Activated CD8-positive, alpha-beta T cell treated with anti-CD3 and anti-CD28 coated beads, Interleukin-2, amount 10 ng/mL, durations not matched to agents 7 days and 5 days (primary cell): ENCODE results near the gene MYO1F. TPM values are rescaled to one million over a fixed set of nuclear protein-coding genes. Genes with fewer than 3 reads are reported as not detected.

Experiments used
- ATAC-seq: fragments of 150-1000 bp; cut with Tn5 transposase; one replicate; pipeline ENCODE4 v1.10.0; 2021; ENCODE audit warnings: moderate library complexity
- CTCF ChIA-PET: fragments of 350-600 bp; sonication (Branson Sonifier 250); formaldehyde crosslinking; loops from one replicate; lab custom pipeline; 2021; ENCODE audit warnings: antibody characterized with exemption; lab: Charles Lee
- POLR2A ChIA-PET: fragments of 350-600 bp; sonication (Branson Sonifier 250); formaldehyde crosslinking; loops from one replicate; lab custom pipeline; 2021; ENCODE audit warnings: antibody characterized with exemption; lab: Charles Lee
- DNase-seq: peaks from one replicate; pipeline ENCODE4 v3.0.0-alpha.2; 2020
- H3K27ac Mint-ChIP-seq: one replicate; pipeline ENCODE4 v1.8.0; 2021; ENCODE audit warnings: mild to moderate bottlenecking, mixed read lengths
- H3K27me3 Mint-ChIP-seq: one replicate; pipeline ENCODE4 v1.8.0; 2021; ENCODE audit warnings: low read depth, mixed read lengths
- H3K36me3 Mint-ChIP-seq: one replicate; pipeline ENCODE4 v1.8.0; 2021; ENCODE audit warnings: low read depth, mixed read lengths
- H3K4me1 Mint-ChIP-seq: one replicate; pipeline ENCODE4 v1.8.0; 2021; ENCODE audit warnings: low read depth, mixed read lengths
- H3K4me3 Mint-ChIP-seq: one replicate; pipeline ENCODE4 v1.8.0; 2021; ENCODE audit warnings: mild to moderate bottlenecking, mixed read lengths
- H3K9me3 Mint-ChIP-seq: one replicate; pipeline ENCODE4 v1.8.0; 2022; ENCODE audit warnings: mixed read lengths; ENCODE audit not compliant: insufficient read depth
- total RNA-seq, 2 experiments: library from RNA; stranded (reverse); gene quantifications; one replicate each; pipeline ENCODE4 v1.2.3, GENCODE V29; 2021

Gene MYO1F
- total RNA-seq, 2 experiments from 2014 or later, result 254 to 266 TPM

DNA sequence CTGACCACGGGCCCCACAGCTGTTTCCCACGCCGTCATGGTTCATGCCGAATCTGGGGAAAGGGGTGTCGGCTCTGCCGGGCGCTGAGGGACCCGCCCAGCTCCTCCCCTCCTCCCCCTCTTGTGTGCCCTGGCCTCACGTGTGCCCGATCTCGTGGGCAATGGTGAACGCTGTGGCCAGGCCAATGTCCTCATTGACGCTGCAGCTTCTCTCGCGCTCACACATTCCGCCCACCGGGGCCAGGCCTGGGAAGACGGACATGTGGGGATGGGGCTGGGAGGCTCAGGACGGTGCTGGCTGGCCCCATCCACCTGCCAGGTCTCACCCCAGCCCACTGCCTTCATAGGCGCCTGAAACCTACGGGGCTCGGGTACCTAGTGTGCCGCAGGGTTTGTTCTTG is 18.9 kb upstream of the MYO1F start:
- POLR2A ChIA-PET, result interaction anchor here (0.5 kb wide), 1 partner anchor 211 kb away, joined by 4 read pairs; no protein-coding TSS in a partner anchor
- Mint-ChIP-seq H3K27ac (no peak overlapping the region), H3K9me3 (peaks cover 13% of the 10 kb centered on the region), H3K36me3 (peaks cover 12% of the 10 kb centered on the region), H3K27me3 (peaks cover 6% of the 10 kb centered on the region), H3K4me3 (no peak overlapping the region), H3K4me1 (peaks cover 10% of the 10 kb centered on the region)
- DNase-seq (no peak), ATAC-seq (no peak)
- CTCF ChIA-PET, result interaction anchor here (1.2 kb wide), 1 partner anchor 15 kb away, joined by 3 read pairs; no protein-coding TSS in a partner anchor

DNA sequence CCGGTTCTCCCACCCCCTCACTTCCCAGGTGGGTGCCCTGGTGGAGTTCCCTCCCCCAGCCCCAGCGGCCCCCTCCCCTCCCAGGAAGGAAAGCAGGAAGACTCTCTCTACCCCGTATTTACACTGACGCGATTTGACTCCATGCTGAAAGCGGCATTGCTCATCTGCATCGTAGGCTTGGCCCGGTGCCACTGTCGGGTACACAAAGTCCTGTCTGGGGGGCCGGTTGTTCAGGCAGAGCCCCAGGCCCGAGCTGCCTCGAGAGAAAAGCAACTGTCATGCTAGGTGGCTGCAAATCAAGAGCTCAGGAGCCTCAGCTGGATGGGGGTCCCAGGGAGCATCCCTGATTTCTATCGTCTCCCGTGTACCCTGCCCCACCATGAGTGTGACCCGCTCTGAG is 18.4 kb upstream of the MYO1F start:
- peaks cover 10% of the 10 kb centered on the region for H3K4me1 Mint-ChIP-seq
- peaks cover 12% of the 10 kb centered on the region for H3K36me3 Mint-ChIP-seq
- CTCF ChIA-PET, result interaction anchor here (1.1 to 1.2 kb wide), 2 partner anchors 15 to 108 kb away, joined by 3 read pairs; no protein-coding TSS in a partner anchor
- H3K27me3 Mint-ChIP-seq, result peaks cover 11% of the 10 kb centered on the region
- POLR2A ChIA-PET, result no interaction called here
- H3K9me3 Mint-ChIP-seq, result peaks cover 13% of the 10 kb centered on the region
- no peak overlapping the region for H3K27ac Mint-ChIP-seq
- no peak for ATAC-seq
- DNase-seq, result no peak
- no peak overlapping the region for H3K4me3 Mint-ChIP-seq

DNA sequence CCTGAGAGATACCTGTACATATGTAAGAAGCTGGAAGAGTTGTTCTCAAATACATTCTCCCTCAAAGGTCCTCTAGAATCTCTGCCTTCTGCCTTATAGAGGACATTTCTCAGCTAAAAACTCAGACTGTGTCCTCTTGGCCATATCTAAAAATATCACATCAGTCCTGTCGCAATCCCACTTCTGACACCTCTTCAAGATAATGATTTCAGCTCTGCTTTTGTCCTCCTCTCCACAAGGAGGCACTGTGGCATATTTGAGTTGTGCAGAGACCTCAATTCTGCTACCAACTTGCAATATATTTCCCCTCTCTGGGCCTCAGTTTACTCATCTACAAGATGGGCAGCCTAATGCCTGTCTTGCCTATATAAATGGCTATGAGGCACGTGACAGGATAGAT is 16.7 kb upstream of the MYO1F start:
- ATAC-seq, result no peak
- CTCF ChIA-PET, result interaction anchor here (0.9 to 3.0 kb wide), 7 partner anchors 9 to 181 kb away, joined by 3 to 15 read pairs (median 8); partner anchors contain the start of gene MARCHF2
- POLR2A ChIA-PET, result interaction anchor here (0.7 kb wide), 1 partner anchor 734 kb away, joined by 4 read pairs; no protein-coding TSS in a partner anchor
- peaks cover 10% of the 10 kb centered on the region for H3K4me1 Mint-ChIP-seq
- peaks cover 13% of the 10 kb centered on the region for H3K9me3 Mint-ChIP-seq
- H3K4me3 Mint-ChIP-seq, result no peak overlapping the region
- no peak overlapping the region for H3K27ac Mint-ChIP-seq
- no peak for DNase-seq
- H3K27me3 Mint-ChIP-seq, result peaks cover 12% of the 10 kb centered on the region
- peaks cover 12% of the 10 kb centered on the region for H3K36me3 Mint-ChIP-seq

DNA sequence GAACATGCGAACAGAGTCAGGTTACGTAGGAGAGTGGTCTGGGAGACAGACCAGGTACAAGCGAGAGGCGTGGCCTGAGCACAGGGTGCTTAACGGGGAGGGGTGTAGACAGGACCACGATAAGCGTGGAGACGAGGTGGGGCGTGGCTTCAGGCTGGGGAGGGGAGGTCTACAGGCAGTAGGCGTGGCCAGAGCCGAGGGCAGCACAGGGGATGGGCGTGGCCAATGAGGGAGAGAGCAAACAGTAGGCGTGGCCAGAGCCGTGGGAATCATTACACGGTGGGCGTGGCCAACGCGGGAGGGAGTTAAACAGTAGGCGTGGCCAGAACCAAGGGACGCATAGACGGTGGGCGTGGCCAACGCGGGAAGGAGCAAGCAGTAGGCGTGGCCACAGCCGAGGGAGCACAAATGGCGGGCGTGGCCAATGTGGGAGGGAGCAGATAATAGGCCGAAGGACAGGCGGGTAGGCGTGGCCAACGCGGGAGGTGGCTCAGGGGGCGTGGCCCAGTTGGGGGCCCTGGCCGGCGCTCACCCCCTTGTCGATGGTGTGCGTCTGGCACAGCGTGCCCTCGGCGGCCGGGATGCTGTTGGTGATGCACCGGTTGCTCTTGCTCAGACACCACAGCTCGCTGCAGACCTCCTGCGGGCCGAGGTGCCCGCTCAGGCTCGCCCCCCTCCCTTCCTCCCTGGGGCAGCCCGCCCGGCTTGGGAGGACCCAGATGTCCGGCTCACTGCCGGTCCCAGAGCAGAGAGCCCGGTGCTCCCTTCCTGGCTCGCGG is 15.2 kb upstream of the MYO1F start:
- POLR2A ChIA-PET, result no interaction called here
- peaks cover 12% of the 10 kb centered on the region for H3K36me3 Mint-ChIP-seq
- H3K9me3 Mint-ChIP-seq, result peaks cover 13% of the 10 kb centered on the region
- H3K4me1 Mint-ChIP-seq, result peaks cover 10% of the 10 kb centered on the region
- peak overlapping the region; percentile 53 for H3K4me3 Mint-ChIP-seq
- no peak overlapping the region for H3K27ac Mint-ChIP-seq
- DNase-seq (peak; percentile 83), ATAC-seq (peak; percentile 88)
- peaks cover 12% of the 10 kb centered on the region for H3K27me3 Mint-ChIP-seq
- CTCF ChIA-PET, result interaction anchor here (0.8 to 3.0 kb wide), 6 partner anchors 11 to 179 kb away, joined by 3 to 15 read pairs (median 9); partner anchors contain the start of genes MARCHF2 and MYO1F

DNA sequence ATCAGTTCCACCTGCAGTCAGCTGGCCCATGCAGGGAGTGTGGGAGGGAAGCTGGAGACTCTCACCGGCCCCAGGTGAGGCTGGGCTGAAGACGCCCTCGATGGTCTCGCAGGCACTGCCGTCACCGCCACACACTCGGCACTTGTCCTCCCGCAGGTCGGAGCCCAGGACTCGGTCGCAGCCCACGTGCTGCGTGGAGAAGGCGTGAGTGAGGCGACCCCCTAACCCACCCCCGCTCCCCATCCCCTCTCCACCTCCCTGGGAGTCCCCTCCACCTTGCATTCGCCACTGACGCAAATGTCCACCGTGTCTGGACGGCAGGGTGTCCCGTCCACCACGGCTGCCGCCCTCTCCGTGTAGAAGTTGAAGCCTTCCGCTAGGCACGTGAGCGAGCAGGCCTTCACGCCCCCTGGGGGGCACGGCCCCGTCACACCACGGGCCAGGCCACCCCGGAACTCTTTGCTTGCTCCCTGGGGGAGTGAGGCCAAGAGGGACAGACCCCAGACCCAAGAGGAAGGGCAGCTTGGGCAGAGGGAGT is 12.0 kb upstream of the MYO1F start:
- H3K4me3 Mint-ChIP-seq, result no peak overlapping the region
- H3K27ac Mint-ChIP-seq, result no peak overlapping the region
- POLR2A ChIA-PET, result no interaction called here
- H3K36me3 Mint-ChIP-seq, result peaks cover 12% of the 10 kb centered on the region
- ATAC-seq (no peak), DNase-seq (no peak)
- H3K27me3 Mint-ChIP-seq, result peaks cover 12% of the 10 kb centered on the region
- peaks cover 9% of the 10 kb centered on the region for H3K9me3 Mint-ChIP-seq
- peaks cover 10% of the 10 kb centered on the region for H3K4me1 Mint-ChIP-seq
- CTCF ChIA-PET, result interaction anchor here (2.8 kb wide), 1 partner anchor 11 kb away, joined by 18 read pairs; the partner anchor contains the start of gene MYO1F

DNA sequence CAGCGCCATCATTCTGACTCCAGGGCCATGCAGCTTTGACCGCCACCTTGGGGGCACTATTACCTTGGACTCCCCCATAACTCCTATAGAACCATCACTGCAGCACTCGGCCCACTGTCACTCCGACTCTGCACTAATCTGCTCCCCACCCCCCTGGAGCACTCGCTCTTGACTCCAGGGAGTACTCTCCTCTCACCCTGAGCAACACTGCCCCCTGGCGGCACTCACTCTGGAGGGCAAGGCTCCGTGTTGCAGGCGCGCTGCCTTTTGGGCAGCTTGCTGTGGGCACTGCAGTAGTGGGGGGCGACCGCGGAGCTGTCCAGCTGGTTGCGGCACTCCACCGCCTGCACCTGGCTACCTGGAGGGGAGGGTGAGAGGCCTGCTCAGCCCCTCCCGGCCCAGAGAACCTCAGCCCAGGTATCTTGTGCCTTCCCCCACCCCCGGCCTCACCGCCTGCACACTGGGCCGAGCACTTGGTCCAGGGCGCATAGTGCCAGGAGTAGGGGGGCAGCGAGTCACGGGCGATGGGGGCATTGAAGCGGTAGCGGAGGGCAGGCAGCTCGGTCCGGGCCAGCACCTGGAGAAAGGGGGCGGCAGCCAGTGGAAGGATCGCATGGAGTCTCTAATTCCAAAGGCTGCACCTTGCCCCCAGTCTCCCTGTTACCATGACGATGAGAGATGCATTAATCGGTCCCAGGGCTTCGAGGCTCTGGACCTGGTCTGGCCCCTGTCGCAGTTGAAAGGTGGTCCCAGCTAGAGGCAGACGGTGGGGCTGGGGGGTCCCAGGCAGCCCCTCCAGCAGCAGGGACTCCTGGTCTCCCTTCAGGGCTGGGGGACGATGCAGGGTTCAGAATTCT is 8.9 kb upstream of the MYO1F start:
- H3K4me1 Mint-ChIP-seq, result peaks cover 2% of the 10 kb centered on the region
- no peak overlapping the region for H3K27ac Mint-ChIP-seq
- CTCF ChIA-PET, result interaction anchor here (0.6 to 0.9 kb wide), 3 partner anchors 9 to 245 kb away, joined by 3 read pairs; no protein-coding TSS in a partner anchor
- peaks cover 5% of the 10 kb centered on the region for H3K27me3 Mint-ChIP-seq
- DNase-seq (peak; percentile 67), ATAC-seq (peak; percentile 43)
- POLR2A ChIA-PET, result no interaction called here
- H3K9me3 Mint-ChIP-seq, result no peaks in the 10 kb centered on the region
- no peaks in the 10 kb centered on the region for H3K36me3 Mint-ChIP-seq
- no peak overlapping the region for H3K4me3 Mint-ChIP-seq

DNA sequence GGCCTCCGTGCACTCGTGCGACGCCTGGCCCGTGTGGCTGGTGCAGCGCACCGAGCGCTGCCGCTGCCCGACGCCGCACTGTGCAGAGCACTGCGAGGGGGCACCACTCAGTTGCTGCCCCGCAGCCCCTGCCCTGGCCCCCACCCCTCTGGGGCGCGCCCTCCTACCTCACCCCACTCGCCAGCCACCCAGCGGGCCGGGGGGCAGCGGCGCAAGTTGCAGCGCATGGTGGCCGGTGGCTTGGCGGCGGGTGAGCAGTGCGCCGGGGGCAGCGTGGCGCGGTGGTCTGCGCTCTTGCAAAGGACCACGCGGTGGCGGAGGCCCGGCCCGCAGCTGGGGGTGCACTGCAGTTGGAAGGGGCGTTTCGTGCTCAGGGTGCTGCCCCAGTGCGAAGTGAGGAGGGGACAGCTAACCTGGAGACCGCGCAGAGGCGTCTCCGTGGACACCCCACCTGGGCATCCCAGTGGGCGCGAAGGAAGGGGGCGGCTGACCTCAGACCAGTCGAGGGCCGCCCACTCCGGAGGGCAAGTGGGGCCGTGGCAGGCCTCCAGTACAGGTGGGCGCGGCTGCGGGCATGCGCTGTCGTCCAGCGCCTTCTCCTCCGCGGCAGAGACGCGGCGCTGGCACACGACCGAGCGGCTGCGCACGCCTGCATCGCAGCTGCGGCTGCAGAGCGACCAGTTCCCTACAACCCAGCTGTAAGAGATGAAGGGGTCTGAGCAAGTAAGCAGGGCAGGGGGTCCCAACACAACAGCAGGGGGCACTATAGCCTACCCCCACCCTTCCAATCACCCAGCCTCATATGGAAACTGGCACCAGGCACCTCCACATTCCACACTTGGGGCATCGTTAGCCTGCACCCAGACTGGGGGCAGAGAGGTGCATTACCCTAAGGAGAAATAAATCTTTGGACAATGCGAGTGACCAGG is 8.0 kb upstream of the MYO1F start:
- Mint-ChIP-seq H3K9me3 (no peaks in the 10 kb centered on the region), H3K27ac (no peak overlapping the region), H3K4me3 (no peak overlapping the region)

DNA sequence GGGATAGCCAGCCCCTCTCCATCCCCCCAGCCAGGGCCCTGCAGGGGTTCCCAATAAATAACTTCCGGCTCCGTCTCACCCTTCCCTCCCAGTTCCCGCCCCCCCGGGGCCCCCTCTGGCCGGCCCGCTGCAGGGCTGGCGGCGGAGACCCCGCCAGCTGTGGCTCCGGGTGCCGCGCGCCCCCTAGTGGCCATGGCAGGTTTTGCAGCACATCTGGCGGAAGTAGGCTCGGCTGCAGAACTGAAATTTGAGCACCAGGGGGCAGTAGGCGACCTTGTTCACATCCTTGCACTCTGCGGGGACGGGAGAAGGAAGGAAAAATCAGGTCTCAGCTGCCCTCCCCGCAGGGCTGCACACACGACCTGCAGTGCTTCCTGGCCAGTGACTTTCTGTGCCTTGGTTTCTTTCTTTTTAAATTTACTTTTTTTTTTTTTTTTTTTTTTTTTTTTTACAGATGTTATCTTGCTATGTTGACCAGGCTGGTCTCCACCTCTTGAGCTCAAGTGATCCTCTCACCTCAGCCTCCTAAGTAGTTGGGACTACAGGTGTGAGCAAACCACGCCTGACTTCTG is 3.6 kb upstream of the MYO1F start:
- peaks cover 11% of the 10 kb centered on the region for H3K36me3 Mint-ChIP-seq
- H3K4me3 Mint-ChIP-seq, result no peak overlapping the region
- peaks cover 4% of the 10 kb centered on the region for H3K27me3 Mint-ChIP-seq
- H3K4me1 Mint-ChIP-seq, result peaks cover 24% of the 10 kb centered on the region
- H3K9me3 Mint-ChIP-seq, result no peaks in the 10 kb centered on the region
- ChIA-PET POLR2A (interaction anchor here (0.9 to 6.8 kb wide), 4 partner anchors 12 to 136 kb away, joined by 3 to 45 read pairs (median 4); partner anchors contain the start of gene ZNF414), CTCF (interaction anchor here (0.5 to 7.2 kb wide), 32 partner anchors 10 to 500 kb away, joined by 3 to 158 read pairs (median 4); partner anchors contain the start of genes HNRNPM, MARCHF2 and ZNF414)
- DNase-seq, result peak; percentile 91
- no peak overlapping the region for H3K27ac Mint-ChIP-seq
- ATAC-seq, result peak; percentile 52

More for the DNA sequence above, 8.0 kb upstream of the MYO1F start:
- H3K27me3 Mint-ChIP-seq, result no peaks in the 10 kb centered on the region
- no peaks in the 10 kb centered on the region for H3K36me3 Mint-ChIP-seq
- ATAC-seq (no peak), DNase-seq (no peak)
- ChIA-PET CTCF (interaction anchor here (0.6 to 0.9 kb wide), 2 partner anchors 9 to 98 kb away, joined by 3 read pairs; no protein-coding TSS in a partner anchor), POLR2A (no interaction called here)
- peaks cover 5% of the 10 kb centered on the region for H3K4me1 Mint-ChIP-seq

DNA sequence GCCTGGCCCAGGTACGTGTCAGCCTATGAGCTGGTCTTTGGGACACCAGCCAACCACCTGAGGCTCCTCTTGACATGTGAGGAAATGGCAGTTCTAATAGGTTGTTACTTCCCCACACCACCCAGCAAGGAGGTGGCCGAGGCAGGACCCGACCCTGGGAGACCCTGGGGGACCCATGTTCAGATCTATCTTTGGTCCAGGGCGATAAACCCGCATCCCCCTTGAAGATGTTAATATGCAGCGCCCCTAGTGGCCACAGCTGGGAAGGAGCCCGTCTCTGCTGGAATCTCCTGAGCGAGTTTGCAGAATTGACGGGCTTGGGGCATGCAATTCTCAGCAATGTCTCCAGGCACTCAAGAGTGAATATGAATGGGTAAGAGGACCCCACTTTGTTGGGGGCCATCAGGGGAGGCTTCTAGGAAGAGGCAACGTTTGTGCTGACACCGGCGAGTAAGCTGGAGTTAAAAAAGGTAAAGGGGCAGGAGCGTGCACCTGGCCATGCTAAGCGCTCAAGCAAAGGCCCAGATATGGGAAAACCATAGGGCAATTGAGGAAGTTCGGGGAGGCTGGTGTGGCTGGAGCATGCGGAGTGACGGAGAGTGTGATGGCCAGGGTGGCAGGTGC is 1.5 kb upstream of the MYO1F start:
- H3K4me1 Mint-ChIP-seq, result peaks cover 44% of the 10 kb centered on the region
- DNase-seq, result peak; percentile 90
- H3K27me3 Mint-ChIP-seq, result peaks cover 4% of the 10 kb centered on the region
- H3K36me3 Mint-ChIP-seq, result peaks cover 31% of the 10 kb centered on the region
- peak; percentile 36 for ATAC-seq
- H3K27ac Mint-ChIP-seq, result peak overlapping the region; percentile 60
- H3K4me3 Mint-ChIP-seq, result peak overlapping the region; percentile 26
- no peaks in the 10 kb centered on the region for H3K9me3 Mint-ChIP-seq
- ChIA-PET POLR2A (interaction anchor here (0.9 to 6.8 kb wide), 5 partner anchors 8 to 134 kb away, joined by 3 to 45 read pairs (median 5); partner anchors contain the start of genes HNRNPM and ZNF414), CTCF (interaction anchor here (0.7 to 7.2 kb wide), 41 partner anchors 9 to 400 kb away, joined by 3 to 158 read pairs (median 6); partner anchors contain the start of genes HNRNPM, MARCHF2 and ZNF414)
